GM12801 (cell line): ENCODE results near the gene SYNJ2.

Experiments
- CTCF ChIP-seq: IDR thresholded peaks from one replicate; pipeline ENCODE4 v1.5.1; 2011; ENCODE audit warnings: control low read depth; ENCODE audit not compliant: insufficient read length; ENCODE audit errors: extremely low read depth

SYNJ2 gene

GRCh38 chr6:158048589-158048988, 66.9 kb downstream of the SYNJ2 start:
- TF ChIP-seq CTCF, result no peak

GRCh38 chr6:158049055-158050028, 67.7 kb downstream of the SYNJ2 start:
- TF ChIP-seq CTCF, result no peak

GRCh38 chr6:158050107-158050735, 68.6 kb downstream of the SYNJ2 start:
- TF ChIP-seq CTCF, result no peak

- TF ChIP-seq CTCF, result no peak
These were observed 69.3 kb downstream of the SYNJ2 start for GRCh38 chr6:158050955-158051354.

GRCh38 chr6:158051968-158052367, 70.3 kb downstream of the SYNJ2 start:
- TF ChIP-seq CTCF, result no peak

- TF ChIP-seq CTCF, result no peak
These were observed 72.0 kb downstream of the SYNJ2 start for GRCh38 chr6:158053377-158054313.

GRCh38 chr6:158056355-158056754, 74.7 kb downstream of the SYNJ2 start:
- TF ChIP-seq CTCF, result no peak
